Stomach (tissue), 9 donors: Measurements from ENCODE around the gene OLIG2. TPM values are rescaled to one million over a fixed set of nuclear protein-coding genes. Genes with fewer than 3 reads are reported as not detected.

Experiments used
- DNase-seq, 2 donors: peaks; one replicate each; pipeline versions ENCODE4 v3.0.0 to v3.0.0-alpha.2; 2013 to 2019
- H3K27ac ChIP-seq, 5 donors: fragments of 200-600 bp in 4 of 5; sonication (generic) in 4 of 5; one replicate each; pipeline ENCODE4 v1.5.1; 2013 to 2019; ENCODE audit warnings: mild to moderate bottlenecking in 1 of 5, moderate library complexity in 1 of 5
- H3K27me3 ChIP-seq, 3 donors: fragments of 200-600 bp; sonication (generic); one replicate each; pipeline ENCODE4 v1.5.1; 2017 to 2019; ENCODE audit warnings: mixed run types in 1 of 3
- H3K36me3 ChIP-seq, 4 donors: fragments of 200-600 bp; sonication (generic); 1 replicate in 3 of 4; 2 replicates in 1 of 4; pipeline ENCODE4 v1.5.1; 2016 to 2019
- H3K4me1 ChIP-seq, 4 donors: fragments of 200-600 bp; sonication (generic); one replicate each; pipeline ENCODE4 v1.5.1; 2016 to 2019
- H3K4me3 ChIP-seq, 4 donors: fragments of 200-600 bp; sonication (generic) in 3 of 4; one replicate each; pipeline ENCODE4 v1.5.1; 2016 to 2019; ENCODE audit warnings: mild to moderate bottlenecking in 1 of 4
- H3K9me3 ChIP-seq, 4 donors: fragments of 200-600 bp; sonication (generic); one replicate each; pipeline ENCODE4 v1.5.1; 2016 to 2019
- CTCF ChIP-seq, 7 experiments: fragments of 450-650 bp in 4 of 7; fragments of 200-600 bp in 3 of 7; sonication (generic) in 3 of 7; IDR thresholded peaks; one replicate each; pipeline ENCODE4 v1.5.1; 2016 to 2019; ENCODE audit warnings: antibody characterized with exemption in 7 of 7, control low read depth in 2 of 7, mild to moderate bottlenecking in 1 of 7
- EP300 ChIP-seq: sonication (generic); formaldehyde crosslinking; IDR thresholded peaks from one replicate; pipeline ENCODE4 v1.6.1; 2017; ENCODE audit warnings: antibody characterized with exemption
- POLR2A ChIP-seq, 4 donors: fragments of 450-650 bp; IDR thresholded peaks; one replicate each; pipeline ENCODE4 v1.6.1; 2016; ENCODE audit warnings: antibody characterized with exemption in 4 of 4, control low read depth in 2 of 4, mild to moderate bottlenecking in 1 of 4, moderate library complexity in 1 of 4
- POLR2AphosphoS5 ChIP-seq, 3 donors: sonication (generic); formaldehyde crosslinking; IDR thresholded peaks; one replicate each; pipeline ENCODE4 v1.6.1; 2016; ENCODE audit warnings: antibody characterized with exemption in 3 of 3
- WGBS, 5 donors: extraction: QIAGEN DNeasy Blood & Tissue Kit in 3 of 5; methylation state at CpG; one replicate each; pipeline versions ENCODE4 v1.1.5 to v1.1.7; 2013 to 2018; 5-methylcytosine and 5-hydroxymethylcytosine counted together
- intact Hi-C: fragments of 100-400 bp; cut with DNase I; formaldehyde crosslinking; loops from one replicate; pipeline ENCODE4 v1.15.1; 2023; ENCODE audit warnings: low total_unique reads
- polyA plus RNA-seq, 3 donors: library from polyadenylated mRNA; stranded (reverse); fragments of 200-250 nt; gene quantifications; one replicate each; pipeline ENCODE4 v1.2.3, GENCODE V29; 2013
- total RNA-seq, 5 donors: library from RNA; depleted of rRNA; stranded (reverse); fragments of >200 nt; gene quantifications; one replicate each; pipeline versions ENCODE4 v1.1.0 to v1.2.3, GENCODE V29; 2014 to 2016
- donor health status: healthy with polysubstance abuse.
- donor health status: Bipolar disorder and iron deficiency.
- donor health status: healthy.

OLIG2 gene
- total and polyA plus RNA-seq, 8 donors, result not detected

GRCh38 chr21:32993894-32994293, 31.8 kb upstream of the OLIG2 start:
- no peaks in the 10 kb centered on the region for H3K36me3 ChIP-seq
- WGBS, 5 donors, result 67 to 85% (median 70%) methylated on average over 3 of the region's 3 CpGs
- H3K4me1 ChIP-seq, result no peaks in the 10 kb centered on the region
- H3K27me3 ChIP-seq, result peaks cover 0 to 53% (median 3%) of the 10 kb centered on the region in 3 donors
- intact Hi-C loops, result no loop called here
- no peak overlapping the region for H3K27ac ChIP-seq
- no peak overlapping the region for H3K4me3 ChIP-seq
- TF ChIP-seq EP300, result no peak
- no peak for TF ChIP-seq POLR2A (IDR thresholded peaks at IDR 0.05)
- no peak for TF ChIP-seq CTCF (IDR thresholded peaks at IDR 0.05)
- TF ChIP-seq POLR2AphosphoS5 (IDR thresholded peaks at IDR 0.05), result no peak
- no peaks in the 10 kb centered on the region for H3K9me3 ChIP-seq
- DNase-seq, result no peak

- no peak overlapping the region for H3K4me3 ChIP-seq
- no peak for DNase-seq
- TF ChIP-seq POLR2AphosphoS5 (IDR thresholded peaks at IDR 0.05) (no peak), POLR2A (IDR thresholded peaks at IDR 0.05) (no peak), EP300 (no peak), CTCF (IDR thresholded peaks at IDR 0.05) (no peak)
- WGBS, 5 donors, result 30 to 60% (median 52%) methylated on average over 3 of the region's 3 CpGs
- H3K4me1 ChIP-seq, result no peaks in the 10 kb centered on the region
- no peaks in the 10 kb centered on the region for H3K36me3 ChIP-seq
- no peak overlapping the region for H3K27ac ChIP-seq
- H3K27me3 ChIP-seq, result peaks cover 0 to 49% (median 0%) of the 10 kb centered on the region in 3 donors
- no peaks in the 10 kb centered on the region for H3K9me3 ChIP-seq
- intact Hi-C loops, result no loop called here
These were observed 31.4 kb upstream of the OLIG2 start for GRCh38 chr21:32994305-32994704.

- intact Hi-C loops, result no loop called here
- WGBS, 5 donors, result 77 to 91% (median 89%) methylated on average over 3 of the region's 3 CpGs
- Histone ChIP-seq H3K27ac (no peak overlapping the region), H3K4me3 (no peak overlapping the region), H3K4me1 (no peaks in the 10 kb centered on the region), H3K9me3 (no peaks in the 10 kb centered on the region), H3K27me3 (peaks cover 0 to 45% (median 4%) of the 10 kb centered on the region in 3 donors), H3K36me3 (no peaks in the 10 kb centered on the region)
- TF ChIP-seq POLR2A (IDR thresholded peaks at IDR 0.05), result no peak
- no peak for TF ChIP-seq EP300
- TF ChIP-seq CTCF (IDR thresholded peaks at IDR 0.05), result no peak
- no peak for TF ChIP-seq POLR2AphosphoS5 (IDR thresholded peaks at IDR 0.05)
- no peak for DNase-seq
These were observed 18.0 kb upstream of the OLIG2 start for GRCh38 chr21:33007747-33008146.

- Histone ChIP-seq H3K27ac (no peak overlapping the region), H3K27me3 (peaks cover 0 to 53% (median 4%) of the 10 kb centered on the region in 3 donors), H3K9me3 (no peaks in the 10 kb centered on the region), H3K4me3 (no peak overlapping the region), H3K4me1 (no peaks in the 10 kb centered on the region), H3K36me3 (no peaks in the 10 kb centered on the region)
- WGBS, 5 donors, result 32 to 57% (median 41%) methylated on average over 3 of the region's 3 CpGs
- DNase-seq, result no peak
- intact Hi-C loops, result no loop called here
- TF ChIP-seq EP300 (no peak), POLR2AphosphoS5 (IDR thresholded peaks at IDR 0.05) (no peak), POLR2A (IDR thresholded peaks at IDR 0.05) (no peak), CTCF (IDR thresholded peaks at IDR 0.05) (no peak)
These were observed 17.2 kb upstream of the OLIG2 start for GRCh38 chr21:33008333-33009051.
